CD4-positive, alpha-beta memory T cell (primary cell): Measurements from ENCODE around the gene CD86. TPM values are rescaled to one million over a fixed set of nuclear protein-coding genes. Genes with fewer than 3 reads are reported as not detected.

Source experiments
- CTCF ChIA-PET: fragments of 350-600 bp; sonication (Branson Sonifier 250); formaldehyde crosslinking; loops from one replicate; lab custom pipeline; 2021; ENCODE audit warnings: inconsistent platforms; ENCODE audit not compliant: partially characterized antibody; lab: Charles Lee
- POLR2A ChIA-PET: fragments of 350-600 bp; sonication (Branson Sonifier 250); formaldehyde crosslinking; loops from one replicate; lab custom pipeline; 2021; ENCODE audit not compliant: partially characterized antibody; lab: Charles Lee
- DNase-seq, 5 donors: peaks; one replicate each; pipeline versions ENCODE4 v3.0.0 to v3.0.0-alpha.2; 2020 to 2022; ENCODE audit warnings: mixed read lengths in 1 of 5
- H3K27ac ChIP-seq: one replicate; pipeline ENCODE4 v1.7.0; 2013; ENCODE audit warnings: low read depth, low read length
- H3K27me3 ChIP-seq: 2 replicates; pipeline ENCODE4 v1.7.0; 2013; ENCODE audit warnings: mild to moderate bottlenecking, low read length, moderate library complexity; ENCODE audit not compliant: insufficient read depth
- H3K36me3 ChIP-seq: 2 replicates; pipeline ENCODE4 v1.7.0; 2013; ENCODE audit warnings: mild to moderate bottlenecking, low read length, moderate library complexity; ENCODE audit not compliant: insufficient read depth
- H3K4me1 ChIP-seq: 2 replicates; pipeline ENCODE4 v1.7.0; 2013; ENCODE audit warnings: mild to moderate bottlenecking, low read length, moderate library complexity; ENCODE audit not compliant: insufficient read depth
- H3K4me3 ChIP-seq, 2 donors: one replicate each; pipeline ENCODE4 v1.7.0; 2013; ENCODE audit warnings: low read length in 2 of 2, mild to moderate bottlenecking in 1 of 2
- H3K9me3 ChIP-seq, 2 donors: one replicate each; pipeline ENCODE4 v1.7.0; 2013; ENCODE audit warnings: low read length in 2 of 2, control low read depth in 1 of 2; ENCODE audit not compliant: control insufficient read depth in 1 of 2
- H3K27ac Mint-ChIP-seq, 7 donors: one replicate each; pipeline ENCODE4 v1.8.0; 2020 to 2021; ENCODE audit warnings: mixed read lengths in 7 of 7, mild to moderate bottlenecking in 6 of 7, inconsistent platforms in 3 of 7, moderate library complexity in 3 of 7
- H3K27me3 Mint-ChIP-seq, 2 donors: one replicate each; pipeline ENCODE4 v1.8.0; 2020 to 2021; ENCODE audit warnings: mixed read lengths in 2 of 2
- H3K36me3 Mint-ChIP-seq, 2 donors: one replicate each; pipeline ENCODE4 v1.8.0; 2020 to 2021; ENCODE audit warnings: mixed read lengths in 2 of 2, inconsistent platforms in 1 of 2, mild to moderate bottlenecking in 1 of 2
- H3K4me1 Mint-ChIP-seq, 4 donors: one replicate each; pipeline ENCODE4 v1.8.0; 2020 to 2021; ENCODE audit warnings: mixed read lengths in 4 of 4, mild to moderate bottlenecking in 1 of 4
- H3K4me3 Mint-ChIP-seq, 8 donors: one replicate each; pipeline ENCODE4 v1.8.0; 2020 to 2021; ENCODE audit warnings: mixed read lengths in 8 of 8, mild to moderate bottlenecking in 7 of 8, moderate library complexity in 6 of 8, inconsistent platforms in 3 of 8
- H3K9me3 Mint-ChIP-seq, 8 donors: one replicate each; pipeline ENCODE4 v1.8.0; 2020 to 2021; ENCODE audit warnings: mixed read lengths in 8 of 8, mild to moderate bottlenecking in 5 of 8, inconsistent platforms in 3 of 8, moderate library complexity in 1 of 8
- intact Hi-C: fragments of 100-400 bp; cut with micrococcal nuclease; formaldehyde crosslinking; loops from one replicate; pipeline ENCODE4 v1.15.1; 2023
- polyA plus RNA-seq, 2 donors: library from polyadenylated mRNA; unstranded; fragments of 300-500 nt; fragmentation: Illumina TruSeq; gene quantifications; one replicate each; pipeline ENCODE4 v1.2.3, GENCODE V29; 2021
- total RNA-seq, 2 experiments: library from RNA; stranded (reverse); gene quantifications; one replicate each; pipeline ENCODE4 v1.2.3, GENCODE V29; 2021

The CD86 gene
- total and polyA plus RNA-seq, 4 experiments from 2014 or later: 0.31 to 1.8 (median 0.90) TPM

- H3K36me3 ChIP-seq: no peaks in the 10 kb centered on the region
- H3K9me3 ChIP-seq: no peaks in the 10 kb centered on the region
- no peak overlapping the region for H3K27ac ChIP-seq
- no peak overlapping the region for H3K4me3 ChIP-seq
- CTCF ChIA-PET: interaction anchor here (0.8 to 5.0 kb wide), 16 partner anchors 10 to 927 kb away, joined by 3 to 37 read pairs (median 4); partner anchors contain the start of genes FAM162A and SEMA5B
- H3K27ac Mint-ChIP-seq: peak overlapping the region in 5 of 7 donors; percentile 36 to 80 (median 77)
- H3K4me1 ChIP-seq: peaks cover 7% of the 10 kb centered on the region
- no peaks in the 10 kb centered on the region for H3K27me3 Mint-ChIP-seq
- DNase-seq: peak; percentile 4 to 47 (median 8)
- peak overlapping the region in 5 of 8 donors; percentile 18 to 64 (median 37) for H3K4me3 Mint-ChIP-seq
- no peaks in the 10 kb centered on the region for H3K36me3 Mint-ChIP-seq
- intact Hi-C loops: loop anchor here (1.0 to 5.0 kb wide), 3 partner anchors 157 to 576 kb away; partner anchors contain the start of gene FAM162A
- POLR2A ChIA-PET: no interaction called here
- no peaks in the 10 kb centered on the region for H3K9me3 Mint-ChIP-seq
- peaks cover 8% of the 10 kb centered on the region for H3K27me3 ChIP-seq
- peaks cover 8 to 18% (median 9%) of the 10 kb centered on the region in 4 donors for H3K4me1 Mint-ChIP-seq
Measured at GRCh38 chr3:122100591-122101463, 45.7 kb downstream of the CD86 start.

- POLR2A ChIA-PET: no interaction called here
- Histone ChIP-seq H3K4me1 (peaks cover 7% of the 10 kb centered on the region), H3K4me3 (no peak overlapping the region), H3K27me3 (peaks cover 8% of the 10 kb centered on the region), H3K36me3 (no peaks in the 10 kb centered on the region), H3K27ac (no peak overlapping the region), H3K9me3 (no peaks in the 10 kb centered on the region)
- CTCF ChIA-PET: interaction anchor here (0.8 to 5.0 kb wide), 16 partner anchors 9 to 926 kb away, joined by 3 to 37 read pairs (median 4); partner anchors contain the start of genes FAM162A and SEMA5B
- intact Hi-C loops: loop anchor here (1.0 to 5.0 kb wide), 3 partner anchors 157 to 576 kb away; partner anchors contain the start of gene FAM162A
- peak in 4 of 5 donors; percentile 58 to 67 (median 60) for DNase-seq
- Mint-ChIP-seq H3K9me3 (no peaks in the 10 kb centered on the region), H3K4me3 (peak overlapping the region in 1 of 8 donors; percentile 37), H3K27ac (no peak overlapping the region), H3K4me1 (peaks cover 8 to 18% (median 9%) of the 10 kb centered on the region in 4 donors), H3K36me3 (no peaks in the 10 kb centered on the region), H3K27me3 (no peaks in the 10 kb centered on the region)
Measured at GRCh38 chr3:122101646-122102045, 46.5 kb downstream of the CD86 start.

- intact Hi-C loops: loop anchor here (5.0 kb wide), 1 partner anchor 575 kb away; no protein-coding TSS in a partner anchor
- Histone ChIP-seq H3K27me3 (peaks cover 2% of the 10 kb centered on the region), H3K36me3 (no peaks in the 10 kb centered on the region), H3K4me3 (no peak overlapping the region), H3K9me3 (no peaks in the 10 kb centered on the region), H3K4me1 (peaks cover 7% of the 10 kb centered on the region), H3K27ac (no peak overlapping the region)
- DNase-seq: no peak
- Mint-ChIP-seq H3K27ac (peak overlapping the region in 1 of 7 donors; percentile 31), H3K9me3 (no peaks in the 10 kb centered on the region), H3K36me3 (no peaks in the 10 kb centered on the region), H3K27me3 (no peaks in the 10 kb centered on the region), H3K4me1 (peaks cover 8 to 18% (median 9%) of the 10 kb centered on the region in 4 donors), H3K4me3 (no peak overlapping the region)
- ChIA-PET CTCF (interaction anchor here (0.8 to 5.0 kb wide), 14 partner anchors 9 to 926 kb away, joined by 3 to 37 read pairs (median 3); partner anchors contain the start of gene SEMA5B), POLR2A (interaction anchor here (0.6 kb wide), 1 partner anchor 156 kb away, joined by 3 read pairs; no protein-coding TSS in a partner anchor)
Measured at GRCh38 chr3:122102191-122102935, 47.2 kb downstream of the CD86 start.

GRCh38 chr3:122103821-122104514, 48.8 kb downstream of the CD86 start:
- Mint-ChIP-seq H3K9me3 (no peaks in the 10 kb centered on the region), H3K4me1 (peaks cover 8 to 18% (median 9%) of the 10 kb centered on the region in 4 donors), H3K36me3 (no peaks in the 10 kb centered on the region), H3K27me3 (no peaks in the 10 kb centered on the region), H3K4me3 (no peak overlapping the region), H3K27ac (peak overlapping the region in 2 of 7 donors; percentile 18 to 42)
- Histone ChIP-seq H3K4me1 (peaks cover 7% of the 10 kb centered on the region), H3K9me3 (no peaks in the 10 kb centered on the region), H3K27me3 (no peaks in the 10 kb centered on the region), H3K27ac (no peak overlapping the region), H3K4me3 (no peak overlapping the region), H3K36me3 (no peaks in the 10 kb centered on the region)
- intact Hi-C loops: loop anchor here (5.0 kb wide), 1 partner anchor 573 kb away; no protein-coding TSS in a partner anchor
- no peak for DNase-seq
- ChIA-PET POLR2A (no interaction called here), CTCF (interaction anchor here (1.2 to 5.0 kb wide), 5 partner anchors 10 to 202 kb away, joined by 3 to 37 read pairs (median 5); no protein-coding TSS in a partner anchor)

- ChIA-PET POLR2A (no interaction called here), CTCF (interaction anchor here (1.2 to 5.0 kb wide), 4 partner anchors 13 to 201 kb away, joined by 3 to 37 read pairs (median 8); no protein-coding TSS in a partner anchor)
- Histone ChIP-seq H3K36me3 (no peaks in the 10 kb centered on the region), H3K9me3 (no peaks in the 10 kb centered on the region), H3K4me3 (no peak overlapping the region), H3K27me3 (no peaks in the 10 kb centered on the region), H3K4me1 (peaks cover 7% of the 10 kb centered on the region), H3K27ac (no peak overlapping the region)
- H3K27me3 Mint-ChIP-seq: no peaks in the 10 kb centered on the region
- peak overlapping the region in 2 of 7 donors; percentile 15 to 18 for H3K27ac Mint-ChIP-seq
- no peak for DNase-seq
- H3K36me3 Mint-ChIP-seq: no peaks in the 10 kb centered on the region
- H3K4me3 Mint-ChIP-seq: no peak overlapping the region
- H3K9me3 Mint-ChIP-seq: no peaks in the 10 kb centered on the region
- H3K4me1 Mint-ChIP-seq: peaks cover 8 to 18% (median 9%) of the 10 kb centered on the region in 4 donors
- intact Hi-C loops: loop anchor here (5.0 kb wide), 1 partner anchor 573 kb away; no protein-coding TSS in a partner anchor
Measured at GRCh38 chr3:122104515-122105194, 49.5 kb downstream of the CD86 start.

- H3K27me3 ChIP-seq: no peaks in the 10 kb centered on the region
- H3K27ac Mint-ChIP-seq: peak overlapping the region in 2 of 7 donors; percentile 9 to 55
- no peak for DNase-seq
- no peaks in the 10 kb centered on the region for H3K9me3 Mint-ChIP-seq
- ChIA-PET POLR2A (no interaction called here), CTCF (no interaction called here)
- no peaks in the 10 kb centered on the region for H3K9me3 ChIP-seq
- H3K4me1 Mint-ChIP-seq: peaks cover 8 to 18% (median 9%) of the 10 kb centered on the region in 4 donors
- no peak overlapping the region for H3K27ac ChIP-seq
- no peaks in the 10 kb centered on the region for H3K36me3 ChIP-seq
- H3K27me3 Mint-ChIP-seq: peaks cover 0 to under 1% of the 10 kb centered on the region in 2 donors
- H3K36me3 Mint-ChIP-seq: no peaks in the 10 kb centered on the region
- H3K4me3 Mint-ChIP-seq: no peak overlapping the region
- intact Hi-C loops: no loop called here
- H3K4me1 ChIP-seq: peaks cover 7% of the 10 kb centered on the region
- H3K4me3 ChIP-seq: no peak overlapping the region
Measured at GRCh38 chr3:122105626-122106025, 50.5 kb downstream of the CD86 start.
